GM18951 (cell line): ENCODE data around the gene CTNNA2.

ENCODE experiments used
- POLR2A ChIP-seq: IDR thresholded peaks from 4 replicates; pipeline ENCODE4 v1.6.1; 2011; ENCODE audit warnings: mild to moderate bottlenecking; ENCODE audit not compliant: insufficient read length, insufficient read depth; ENCODE audit errors: extremely low read depth
- in situ Hi-C: fragments of 300-500 bp; cut with MboI; formaldehyde crosslinking; loops from one replicate; pipeline ENCODE4 v1.12.0; 2022; ENCODE audit warnings: low sequenced_read_pairs, mixed read lengths, inconsistent platforms; ENCODE audit not compliant: unreplicated experiment

Gene CTNNA2

GRCh38 chr2:80248146-80248545 lies 735.3 kb downstream of the CTNNA2 start:
- TF ChIP-seq POLR2A: no peak

GRCh38 chr2:80252294-80252986 lies 739.6 kb downstream of the CTNNA2 start:
- TF ChIP-seq POLR2A: no peak
- in situ Hi-C loops: no loop called here

More at GRCh38 chr2:80248146-80248545, 735.3 kb downstream of the CTNNA2 start:
- in situ Hi-C loops: no loop called here

- in situ Hi-C loops: no loop called here
- no peak for TF ChIP-seq POLR2A
Observed at GRCh38 chr2:80255918-80256781, 743.3 kb downstream of the CTNNA2 start.

- no peak for TF ChIP-seq POLR2A
- in situ Hi-C loops: no loop called here
Observed at GRCh38 chr2:80256782-80257167, 743.9 kb downstream of the CTNNA2 start.

- no peak for TF ChIP-seq POLR2A
- in situ Hi-C loops: no loop called here
Observed at GRCh38 chr2:80257450-80257849, 744.6 kb downstream of the CTNNA2 start.

- in situ Hi-C loops: no loop called here
- no peak for TF ChIP-seq POLR2A
Observed at GRCh38 chr2:80258341-80258740, 745.5 kb downstream of the CTNNA2 start.

- in situ Hi-C loops: no loop called here
- TF ChIP-seq POLR2A: no peak
Observed at GRCh38 chr2:80258793-80259192, 745.9 kb downstream of the CTNNA2 start.

- TF ChIP-seq POLR2A: no peak
Observed at GRCh38 chr2:80259292-80259691, 746.4 kb downstream of the CTNNA2 start.

GRCh38 chr2:80266231-80266630 lies 753.4 kb downstream of the CTNNA2 start:
- in situ Hi-C loops: no loop called here
- TF ChIP-seq POLR2A: no peak

More at GRCh38 chr2:80259292-80259691, 746.4 kb downstream of the CTNNA2 start:
- in situ Hi-C loops: no loop called here

- in situ Hi-C loops: no loop called here
- TF ChIP-seq POLR2A: no peak
Observed at GRCh38 chr2:80269806-80270205, 757.0 kb downstream of the CTNNA2 start.

GRCh38 chr2:80280598-80280997 lies 767.7 kb downstream of the CTNNA2 start:
- no peak for TF ChIP-seq POLR2A
- in situ Hi-C loops: no loop called here

- TF ChIP-seq POLR2A: no peak
Observed at GRCh38 chr2:80281049-80281448, 768.2 kb downstream of the CTNNA2 start.

GRCh38 chr2:80288576-80288975 lies 775.7 kb downstream of the CTNNA2 start:
- no peak for TF ChIP-seq POLR2A
- in situ Hi-C loops: no loop called here

More at GRCh38 chr2:80281049-80281448, 768.2 kb downstream of the CTNNA2 start:
- in situ Hi-C loops: no loop called here

- in situ Hi-C loops: no loop called here
Observed at GRCh38 chr2:80291656-80292055, 778.8 kb downstream of the CTNNA2 start.

More at GRCh38 chr2:80291656-80292055, 778.8 kb downstream of the CTNNA2 start:
- no peak for TF ChIP-seq POLR2A
